ENCODE measurements around the gene VIL1. TPM values are rescaled to one million over a fixed set of nuclear protein-coding genes. Genes with fewer than 3 reads are reported as not detected.

The VIL1 gene
- total and polyA plus RNA-seq, 2 of the 13 experiments (the other 11 are each of a cell fraction or from before 2014, with no cell fraction given), result 287 to 301 TPM

DNA sequence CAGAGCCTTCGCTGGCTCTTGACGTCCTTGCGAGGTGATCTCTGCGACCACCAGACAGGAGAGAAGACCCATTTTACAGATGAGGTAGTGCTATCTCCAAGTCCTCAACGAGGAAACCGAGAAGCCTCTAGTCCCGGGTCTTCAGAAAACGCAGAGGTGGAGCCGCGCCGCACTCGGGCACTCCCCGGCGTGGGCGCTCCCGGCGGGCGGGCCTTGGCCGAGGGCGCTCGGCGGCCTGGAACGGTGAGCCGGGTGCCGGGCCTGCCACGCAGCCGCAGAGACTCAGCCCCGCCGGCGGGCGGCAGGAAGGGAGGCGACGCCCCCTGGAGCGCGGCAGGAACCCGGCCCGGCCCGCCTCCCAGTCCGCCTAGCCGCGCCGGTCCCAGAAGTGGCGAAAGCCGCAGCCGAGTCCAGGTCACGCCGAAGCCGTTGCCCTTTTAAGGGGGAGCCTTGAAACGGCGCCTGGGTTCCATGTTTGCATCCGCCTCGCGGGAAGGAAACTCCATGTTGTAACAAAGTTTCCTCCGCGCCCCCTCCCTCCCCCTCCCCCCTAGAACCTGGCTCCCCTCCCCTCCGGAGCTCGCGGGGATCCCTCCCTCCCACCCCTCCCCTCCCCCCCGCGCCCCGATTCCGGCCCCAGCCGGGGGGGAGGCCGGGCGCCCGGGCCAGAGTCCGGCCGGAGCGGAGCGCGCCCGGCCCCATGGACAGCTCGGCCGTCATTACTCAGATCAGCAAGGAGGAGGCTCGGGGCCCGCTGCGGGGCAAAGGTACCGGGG is 19.3 kb upstream of the VIL1 start, which contains the start of gene CTDSP1 (continued):
- TF ChIP-seq, protein P1, sequence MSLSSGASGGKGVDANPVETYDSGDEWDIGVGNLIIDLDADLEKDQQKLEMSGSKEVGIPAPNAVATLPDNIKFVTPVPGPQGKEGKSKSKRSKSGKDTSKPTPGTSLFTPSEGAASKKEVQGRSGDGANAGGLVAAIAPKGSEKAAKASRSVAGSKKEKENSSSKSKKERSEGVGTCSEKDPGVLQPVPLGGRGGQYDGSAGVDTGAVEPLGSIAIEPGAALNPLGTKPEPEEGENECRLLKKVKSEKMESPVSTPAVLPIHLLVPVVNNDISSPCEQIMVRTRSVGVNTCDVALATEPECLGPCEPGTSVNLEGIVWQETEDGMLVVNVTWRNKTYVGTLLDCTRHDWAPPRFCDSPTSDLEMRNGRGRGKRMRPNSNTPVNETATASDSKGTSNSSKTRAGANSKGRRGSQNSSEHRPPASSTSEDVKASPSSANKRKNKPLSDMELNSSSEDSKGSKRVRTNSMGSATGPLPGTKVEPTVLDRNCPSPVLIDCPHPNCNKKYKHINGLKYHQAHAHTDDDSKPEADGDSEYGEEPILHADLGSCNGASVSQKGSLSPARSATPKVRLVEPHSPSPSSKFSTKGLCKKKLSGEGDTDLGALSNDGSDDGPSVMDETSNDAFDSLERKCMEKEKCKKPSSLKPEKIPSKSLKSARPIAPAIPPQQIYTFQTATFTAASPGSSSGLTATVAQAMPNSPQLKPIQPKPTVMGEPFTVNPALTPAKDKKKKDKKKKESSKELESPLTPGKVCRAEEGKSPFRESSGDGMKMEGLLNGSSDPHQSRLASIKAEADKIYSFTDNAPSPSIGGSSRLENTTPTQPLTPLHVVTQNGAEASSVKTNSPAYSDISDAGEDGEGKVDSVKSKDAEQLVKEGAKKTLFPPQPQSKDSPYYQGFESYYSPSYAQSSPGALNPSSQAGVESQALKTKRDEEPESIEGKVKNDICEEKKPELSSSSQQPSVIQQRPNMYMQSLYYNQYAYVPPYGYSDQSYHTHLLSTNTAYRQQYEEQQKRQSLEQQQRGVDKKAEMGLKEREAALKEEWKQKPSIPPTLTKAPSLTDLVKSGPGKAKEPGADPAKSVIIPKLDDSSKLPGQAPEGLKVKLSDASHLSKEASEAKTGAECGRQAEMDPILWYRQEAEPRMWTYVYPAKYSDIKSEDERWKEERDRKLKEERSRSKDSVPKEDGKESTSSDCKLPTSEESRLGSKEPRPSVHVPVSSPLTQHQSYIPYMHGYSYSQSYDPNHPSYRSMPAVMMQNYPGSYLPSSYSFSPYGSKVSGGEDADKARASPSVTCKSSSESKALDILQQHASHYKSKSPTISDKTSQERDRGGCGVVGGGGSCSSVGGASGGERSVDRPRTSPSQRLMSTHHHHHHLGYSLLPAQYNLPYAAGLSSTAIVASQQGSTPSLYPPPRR (CRISPR knock-in tag; IDR thresholded peaks at IDR 0.05; ENCODE audit: borderline replicate concordance), result 0 out of 2 replicates have a peak, but pooled peaks have one; percentile 14
- TF ChIP-seq ZNF510 (CRISPR knock-in tag; IDR thresholded peaks at IDR 0.05; ENCODE audit: low read depth) (no peak), ZZZ3 (CRISPR knock-in tag; IDR thresholded peaks at IDR 0.05; ENCODE audit: borderline replicate concordance) (no peak), KLF13 (CRISPR knock-in tag; IDR thresholded peaks at IDR 0.05) (no peak), ZNF333 (CRISPR knock-in tag; IDR thresholded peaks at IDR 0.05; ENCODE audit: borderline replicate concordance) (peak; percentile 24), PITX1 (CRISPR knock-in tag; IDR thresholded peaks at IDR 0.05) (0 out of 2 replicates have a peak, but pooled peaks have one; percentile 17), ZNF207 (IDR thresholded peaks at IDR 0.05; ENCODE audit: borderline replicate concordance) (no peak)
- TF ChIP-seq, protein P2, sequence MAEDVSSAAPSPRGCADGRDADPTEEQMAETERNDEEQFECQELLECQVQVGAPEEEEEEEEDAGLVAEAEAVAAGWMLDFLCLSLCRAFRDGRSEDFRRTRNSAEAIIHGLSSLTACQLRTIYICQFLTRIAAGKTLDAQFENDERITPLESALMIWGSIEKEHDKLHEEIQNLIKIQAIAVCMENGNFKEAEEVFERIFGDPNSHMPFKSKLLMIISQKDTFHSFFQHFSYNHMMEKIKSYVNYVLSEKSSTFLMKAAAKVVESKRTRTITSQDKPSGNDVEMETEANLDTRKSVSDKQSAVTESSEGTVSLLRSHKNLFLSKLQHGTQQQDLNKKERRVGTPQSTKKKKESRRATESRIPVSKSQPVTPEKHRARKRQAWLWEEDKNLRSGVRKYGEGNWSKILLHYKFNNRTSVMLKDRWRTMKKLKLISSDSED (CRISPR knock-in tag; IDR thresholded peaks at IDR 0.05), result no peak
- TF ChIP-seq, protein P3, sequence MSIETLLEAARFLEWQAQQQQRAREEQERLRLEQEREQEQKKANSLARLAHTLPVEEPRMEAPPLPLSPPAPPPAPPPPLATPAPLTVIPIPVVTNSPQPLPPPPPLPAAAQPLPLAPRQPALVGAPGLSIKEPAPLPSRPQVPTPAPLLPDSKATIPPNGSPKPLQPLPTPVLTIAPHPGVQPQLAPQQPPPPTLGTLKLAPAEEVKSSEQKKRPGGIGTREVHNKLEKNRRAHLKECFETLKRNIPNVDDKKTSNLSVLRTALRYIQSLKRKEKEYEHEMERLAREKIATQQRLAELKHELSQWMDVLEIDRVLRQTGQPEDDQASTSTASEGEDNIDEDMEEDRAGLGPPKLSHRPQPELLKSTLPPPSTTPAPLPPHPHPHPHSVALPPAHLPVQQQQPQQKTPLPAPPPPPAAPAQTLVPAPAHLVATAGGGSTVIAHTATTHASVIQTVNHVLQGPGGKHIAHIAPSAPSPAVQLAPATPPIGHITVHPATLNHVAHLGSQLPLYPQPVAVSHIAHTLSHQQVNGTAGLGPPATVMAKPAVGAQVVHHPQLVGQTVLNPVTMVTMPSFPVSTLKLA (IDR thresholded peaks at IDR 0.05), result no peak

All from HepG2 (cell line).